ENCODE results near the gene CACNA1I.

- TF ChIP-seq POLR2A (IDR thresholded peaks at IDR 0.05) (no peak), CTCF (IDR thresholded peaks at IDR 0.05) (no peak)
Observed at GRCh38 chr22:39723463-39723862, 152.9 kb downstream of the CACNA1I start.

Data from body of pancreas (tissue), 4 donors.